Lower leg skin (tissue), 3 donors: ENCODE results near the gene MYH7B.

Source experiments
- POLR2A ChIP-seq, 2 donors: fragments of 450-650 bp; IDR thresholded peaks; one replicate each; pipeline ENCODE4 v1.6.1; 2016 to 2017; ENCODE audit warnings: antibody characterized with exemption in 2 of 2, mild to moderate bottlenecking in 1 of 2, moderate library complexity in 1 of 2
- TF ChIP-seq, protein P1 (sequence below), 3 donors: fragments of 450-650 bp; IDR thresholded peaks; one replicate each; pipeline ENCODE4 v1.5.1; 2016; ENCODE audit warnings: antibody characterized with exemption in 3 of 3, mild to moderate bottlenecking in 3 of 3, moderate library complexity in 2 of 3

DNA sequence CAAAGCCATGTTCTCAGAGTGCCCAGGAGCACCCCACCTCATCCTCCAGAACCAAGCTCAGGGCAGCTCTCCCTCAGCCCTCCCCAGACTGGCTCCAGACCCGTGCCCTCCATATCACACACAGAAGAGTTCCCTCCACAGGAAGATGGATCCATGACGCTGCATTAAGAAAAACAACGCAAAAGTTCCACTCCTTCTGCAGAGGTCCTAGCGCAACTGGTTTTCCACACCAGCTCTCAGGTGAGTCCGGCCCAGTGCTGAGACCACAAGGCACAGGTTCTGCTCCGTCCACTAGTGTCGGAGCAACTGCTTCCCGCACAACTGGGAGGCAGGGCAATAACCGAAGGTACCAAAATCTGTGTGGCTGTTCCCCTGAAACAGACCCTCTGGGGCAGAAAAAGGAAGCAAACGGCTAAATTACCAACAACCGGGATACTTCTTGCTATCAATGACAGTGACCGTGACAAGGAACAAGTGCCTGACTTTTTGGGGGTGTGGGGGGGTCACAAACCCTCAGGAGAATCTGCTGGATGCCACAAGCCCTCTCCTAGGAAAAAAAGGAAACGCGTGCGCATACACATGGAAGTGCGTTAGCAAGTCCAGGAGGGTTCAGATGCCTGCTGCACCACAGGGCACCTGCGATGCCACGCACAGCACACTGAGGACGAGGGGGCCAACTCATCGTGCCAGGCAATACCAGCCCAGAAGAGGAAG is 49.2 kb downstream of the MYH7B start:
- TF ChIP-seq, protein P1, sequence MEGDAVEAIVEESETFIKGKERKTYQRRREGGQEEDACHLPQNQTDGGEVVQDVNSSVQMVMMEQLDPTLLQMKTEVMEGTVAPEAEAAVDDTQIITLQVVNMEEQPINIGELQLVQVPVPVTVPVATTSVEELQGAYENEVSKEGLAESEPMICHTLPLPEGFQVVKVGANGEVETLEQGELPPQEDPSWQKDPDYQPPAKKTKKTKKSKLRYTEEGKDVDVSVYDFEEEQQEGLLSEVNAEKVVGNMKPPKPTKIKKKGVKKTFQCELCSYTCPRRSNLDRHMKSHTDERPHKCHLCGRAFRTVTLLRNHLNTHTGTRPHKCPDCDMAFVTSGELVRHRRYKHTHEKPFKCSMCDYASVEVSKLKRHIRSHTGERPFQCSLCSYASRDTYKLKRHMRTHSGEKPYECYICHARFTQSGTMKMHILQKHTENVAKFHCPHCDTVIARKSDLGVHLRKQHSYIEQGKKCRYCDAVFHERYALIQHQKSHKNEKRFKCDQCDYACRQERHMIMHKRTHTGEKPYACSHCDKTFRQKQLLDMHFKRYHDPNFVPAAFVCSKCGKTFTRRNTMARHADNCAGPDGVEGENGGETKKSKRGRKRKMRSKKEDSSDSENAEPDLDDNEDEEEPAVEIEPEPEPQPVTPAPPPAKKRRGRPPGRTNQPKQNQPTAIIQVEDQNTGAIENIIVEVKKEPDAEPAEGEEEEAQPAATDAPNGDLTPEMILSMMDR (IDR thresholded peaks at IDR 0.05), result no peak
- no peak for TF ChIP-seq POLR2A (IDR thresholded peaks at IDR 0.05)
